GM12801 (cell line): ENCODE data around the gene SYN1.

Experiments used
- TF ChIP-seq, protein P1 (sequence below): IDR thresholded peaks from one replicate; pipeline ENCODE4 v1.5.1; 2011; ENCODE audit warnings: control low read depth; ENCODE audit not compliant: insufficient read length; ENCODE audit errors: extremely low read depth

Gene SYN1

DNA sequence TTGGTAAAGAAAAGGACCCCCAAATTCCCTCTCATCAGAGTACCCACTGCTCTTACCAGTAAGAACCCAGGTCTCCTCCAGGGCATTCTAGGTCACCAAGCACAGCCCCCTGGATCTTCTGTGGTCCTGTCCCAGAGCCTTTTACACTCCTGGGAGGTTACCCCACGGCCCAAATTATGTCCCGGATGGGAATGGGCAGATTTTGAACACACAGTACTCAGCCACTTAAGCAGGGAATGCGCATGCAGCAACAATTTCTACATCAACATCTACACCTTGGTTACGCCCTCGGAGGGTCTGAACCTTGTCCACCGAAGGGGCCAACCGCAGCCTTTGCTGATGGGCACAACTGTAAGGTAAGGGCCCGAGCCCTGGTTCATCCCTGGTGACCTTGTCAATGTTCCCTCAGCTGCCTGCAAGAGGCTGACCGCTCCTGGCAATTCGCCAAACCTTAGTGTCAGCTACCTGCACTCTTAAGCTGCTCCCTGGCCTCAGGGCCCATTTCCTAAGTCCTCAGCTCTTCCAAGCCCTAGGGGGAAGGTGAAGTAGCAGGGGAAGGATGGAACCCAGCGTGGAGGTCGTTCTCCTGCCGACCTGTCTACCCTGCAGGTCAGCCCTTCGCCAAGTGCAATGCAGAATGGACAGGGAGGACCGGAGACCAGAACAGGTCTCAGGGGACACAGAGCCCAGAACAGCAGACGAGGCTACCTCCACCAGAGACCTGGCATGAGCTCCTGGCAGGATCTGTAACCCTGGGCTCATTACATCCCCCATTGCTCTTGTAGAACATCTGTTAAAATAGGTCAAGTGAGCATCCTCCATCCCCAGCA lies 31.5 kb downstream of the SYN1 start:
- TF ChIP-seq, protein P1, sequence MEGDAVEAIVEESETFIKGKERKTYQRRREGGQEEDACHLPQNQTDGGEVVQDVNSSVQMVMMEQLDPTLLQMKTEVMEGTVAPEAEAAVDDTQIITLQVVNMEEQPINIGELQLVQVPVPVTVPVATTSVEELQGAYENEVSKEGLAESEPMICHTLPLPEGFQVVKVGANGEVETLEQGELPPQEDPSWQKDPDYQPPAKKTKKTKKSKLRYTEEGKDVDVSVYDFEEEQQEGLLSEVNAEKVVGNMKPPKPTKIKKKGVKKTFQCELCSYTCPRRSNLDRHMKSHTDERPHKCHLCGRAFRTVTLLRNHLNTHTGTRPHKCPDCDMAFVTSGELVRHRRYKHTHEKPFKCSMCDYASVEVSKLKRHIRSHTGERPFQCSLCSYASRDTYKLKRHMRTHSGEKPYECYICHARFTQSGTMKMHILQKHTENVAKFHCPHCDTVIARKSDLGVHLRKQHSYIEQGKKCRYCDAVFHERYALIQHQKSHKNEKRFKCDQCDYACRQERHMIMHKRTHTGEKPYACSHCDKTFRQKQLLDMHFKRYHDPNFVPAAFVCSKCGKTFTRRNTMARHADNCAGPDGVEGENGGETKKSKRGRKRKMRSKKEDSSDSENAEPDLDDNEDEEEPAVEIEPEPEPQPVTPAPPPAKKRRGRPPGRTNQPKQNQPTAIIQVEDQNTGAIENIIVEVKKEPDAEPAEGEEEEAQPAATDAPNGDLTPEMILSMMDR, result no peak

DNA sequence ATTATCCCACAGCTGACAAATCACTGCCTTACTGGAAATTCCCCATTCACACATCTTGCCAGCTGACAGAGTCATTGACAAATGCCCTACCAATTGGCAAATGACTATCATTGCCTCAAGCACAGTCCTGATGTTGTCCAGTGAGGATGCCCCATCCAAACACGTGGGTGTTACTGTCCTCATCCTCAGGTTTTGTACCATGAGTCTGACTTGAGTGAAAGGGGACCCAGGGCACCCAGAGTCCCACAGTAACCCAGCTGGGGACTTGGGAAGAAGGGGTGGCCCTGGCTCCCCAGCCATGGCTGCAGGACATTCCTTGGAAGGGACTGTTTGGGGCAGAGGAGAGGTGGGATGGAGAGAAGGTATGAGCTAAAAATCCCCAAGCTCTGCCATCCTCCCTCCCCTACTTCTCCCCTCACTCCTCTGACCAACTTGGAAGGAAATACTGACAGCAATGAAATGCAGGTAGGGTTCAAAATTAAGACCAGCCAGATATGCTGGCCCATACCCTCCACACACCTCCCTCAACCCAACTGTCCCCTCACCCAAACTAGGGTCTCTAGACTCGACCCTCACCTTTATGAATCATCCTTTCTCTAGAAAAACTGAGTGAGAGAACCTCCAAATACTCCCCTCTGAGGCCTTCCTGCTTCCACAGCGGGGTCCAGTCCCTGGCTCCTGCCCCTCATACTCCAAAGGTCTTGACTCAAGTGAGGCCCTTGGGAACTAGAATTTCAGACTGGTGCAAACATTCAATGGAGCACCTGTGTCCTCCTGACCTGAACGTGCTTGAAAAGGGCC lies 32.4 kb downstream of the SYN1 start:
- TF ChIP-seq, protein P1, result no peak

DNA sequence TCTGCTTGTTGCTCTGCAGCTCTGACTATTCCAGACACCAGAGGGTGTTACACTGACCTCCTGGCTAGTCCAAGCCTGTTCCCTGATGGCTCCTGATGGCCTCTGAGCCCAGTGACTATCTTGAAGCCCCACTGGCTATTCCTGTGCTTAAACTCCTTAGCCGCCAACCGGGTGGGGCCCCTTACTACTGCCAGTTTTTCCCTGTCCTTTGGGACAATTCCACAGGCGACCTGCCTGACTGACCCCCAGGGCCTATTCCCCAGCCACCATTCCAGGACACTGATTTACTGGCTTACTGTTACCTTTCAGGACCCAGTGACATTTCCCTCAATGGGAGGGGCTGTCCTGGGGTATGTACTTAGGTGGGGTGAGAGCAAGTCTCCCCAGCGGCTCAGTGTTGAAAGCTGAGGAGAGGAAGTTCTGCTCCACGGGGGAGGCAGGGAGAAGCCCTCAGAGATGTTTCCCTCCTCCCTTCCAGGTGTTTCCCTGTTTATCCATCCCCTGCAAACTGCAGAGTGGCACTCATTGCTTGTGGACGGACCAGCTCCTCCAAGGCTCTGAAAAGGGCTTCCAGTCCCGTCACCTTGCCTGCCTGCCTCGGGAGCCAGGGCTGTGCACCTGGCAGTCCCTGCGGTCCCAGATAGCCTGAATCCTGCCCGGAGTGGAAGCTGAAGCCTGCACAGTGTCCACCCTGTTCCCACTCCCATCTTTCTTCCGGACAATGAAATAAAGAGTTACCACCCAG lies 33.4 kb downstream of the SYN1 start:
- TF ChIP-seq, protein P1, result no peak

DNA sequence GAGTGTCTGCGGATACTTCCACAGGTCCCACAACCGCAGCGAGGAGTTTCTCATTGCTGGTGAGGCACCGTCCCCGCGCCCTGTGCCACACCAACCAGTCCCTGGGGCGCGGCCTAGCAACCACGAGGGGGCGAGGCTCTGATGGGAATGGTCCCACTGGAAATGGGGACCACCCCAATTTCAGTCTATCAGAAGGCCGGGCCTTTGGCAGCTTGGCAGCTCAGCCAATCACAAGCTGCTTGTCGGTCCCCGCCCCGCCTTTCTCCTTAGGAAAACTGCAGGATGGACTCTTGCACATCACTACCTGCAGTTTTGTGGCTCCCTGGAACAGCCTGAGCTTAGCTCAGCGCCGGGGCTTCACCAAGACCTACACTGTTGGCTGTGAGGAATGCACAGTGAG lies 34.4 kb downstream of the SYN1 start:
- TF ChIP-seq, protein P1, result no peak

DNA sequence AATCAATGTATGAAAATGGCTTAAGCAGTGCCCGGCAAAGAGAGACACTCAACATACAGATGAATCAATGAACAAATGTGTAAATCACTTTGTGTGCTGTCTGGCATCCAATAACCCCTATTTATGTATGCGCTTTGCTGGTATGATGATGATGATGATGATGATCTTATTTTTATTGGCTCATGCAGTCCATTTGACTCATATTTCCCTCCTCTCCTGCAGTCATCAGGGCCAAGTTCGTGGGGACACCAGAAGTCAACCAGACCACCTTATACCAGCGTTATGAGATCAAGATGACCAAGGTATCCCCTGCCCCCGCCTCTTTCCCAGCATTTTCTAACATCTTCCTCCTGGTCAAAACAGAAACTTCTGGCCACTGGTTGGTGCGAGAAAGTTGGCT lies 34.9 kb downstream of the SYN1 start:
- TF ChIP-seq, protein P1, result no peak

DNA sequence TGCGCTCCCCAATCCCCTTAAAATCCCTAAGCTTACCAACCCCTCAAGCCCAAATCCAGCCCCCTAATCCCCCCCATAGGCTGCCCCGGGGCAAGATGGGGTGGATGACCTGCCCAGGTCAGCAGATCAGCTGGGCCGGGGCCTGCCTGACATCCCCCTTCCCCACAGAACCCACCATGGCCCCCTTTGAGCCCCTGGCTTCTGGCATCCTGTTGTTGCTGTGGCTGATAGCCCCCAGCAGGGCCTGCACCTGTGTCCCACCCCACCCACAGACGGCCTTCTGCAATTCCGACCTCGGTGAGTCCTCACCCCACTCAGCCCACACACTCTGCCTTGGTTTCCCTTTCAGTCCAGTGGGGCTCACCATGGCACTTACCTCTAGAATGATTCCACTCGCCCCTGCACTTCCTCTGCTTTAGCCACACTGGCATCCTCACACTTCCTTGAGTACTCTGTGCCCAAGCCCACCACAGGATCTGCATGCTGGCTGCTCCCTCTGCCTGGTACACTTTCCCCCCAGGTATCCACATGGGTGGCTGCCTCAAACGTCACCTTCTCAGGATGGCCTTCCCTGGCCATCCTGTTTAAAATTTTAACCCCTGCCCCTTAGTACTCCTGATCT lies 36.3 kb downstream of the SYN1 start:
- TF ChIP-seq, protein P1, result no peak
